A172 (cell line): ENCODE measurements around the gene C1orf53. TPM values are rescaled to one million over a fixed set of nuclear protein-coding genes. Genes with fewer than 3 reads are reported as not detected.

Experiments used
- DNase-seq: peaks from one replicate; pipeline ENCODE4 v3.0.0-alpha.2; 2015; ENCODE audit warnings: low spot score
- total RNA-seq: library from RNA; depleted of rRNA; stranded (reverse); fragments of >200 nt; shearing (Covaris generic); gene quantifications from 2 replicates; pipeline ENCODE4 v1.2.3, GENCODE V29; 2014

The C1orf53 gene
- total RNA-seq, 1 experiment from 2014 or later = 34.3 TPM

DNA sequence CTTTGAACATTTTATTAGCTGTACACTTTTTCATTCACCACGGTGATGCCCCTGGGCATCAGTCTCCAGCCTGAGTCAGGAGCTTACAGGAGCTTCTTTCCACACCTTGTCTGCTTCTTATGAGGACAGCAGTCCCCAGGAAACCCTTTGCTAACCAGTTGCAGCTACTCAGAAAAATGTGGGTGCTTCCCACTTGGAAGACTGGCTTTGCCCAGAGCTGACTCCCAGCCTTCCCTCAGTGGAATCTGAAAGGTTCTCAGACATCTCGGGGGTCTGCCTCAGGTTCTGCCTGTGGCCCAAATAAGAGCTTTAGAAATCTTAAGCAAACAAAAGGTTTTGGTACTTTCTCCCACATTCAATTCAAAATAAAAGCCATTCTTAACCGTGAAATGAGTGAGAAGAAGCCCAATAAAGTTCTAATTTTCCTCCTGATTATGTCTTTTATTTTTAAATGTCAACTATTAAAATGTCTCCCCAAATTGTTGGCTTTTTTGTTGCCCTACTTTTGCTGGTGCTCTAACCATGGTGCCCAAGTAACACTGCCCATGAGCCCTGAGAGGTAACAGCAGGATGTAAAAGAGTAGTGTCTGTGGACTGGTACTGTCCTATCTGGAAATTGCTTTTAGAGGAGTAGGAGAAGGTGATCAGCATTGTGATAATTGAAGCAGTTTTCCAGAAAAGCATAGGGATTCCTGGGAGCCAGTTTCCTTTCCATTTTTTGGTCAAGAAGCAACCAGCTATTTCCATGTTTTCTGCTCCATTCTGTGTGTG lies 5.6 kb downstream of the C1orf53 start:
- no peak for DNase-seq

GRCh38 chr1:197908716-197909220 lies 6.3 kb downstream of the C1orf53 start:
- peak; percentile 11 for DNase-seq

DNA sequence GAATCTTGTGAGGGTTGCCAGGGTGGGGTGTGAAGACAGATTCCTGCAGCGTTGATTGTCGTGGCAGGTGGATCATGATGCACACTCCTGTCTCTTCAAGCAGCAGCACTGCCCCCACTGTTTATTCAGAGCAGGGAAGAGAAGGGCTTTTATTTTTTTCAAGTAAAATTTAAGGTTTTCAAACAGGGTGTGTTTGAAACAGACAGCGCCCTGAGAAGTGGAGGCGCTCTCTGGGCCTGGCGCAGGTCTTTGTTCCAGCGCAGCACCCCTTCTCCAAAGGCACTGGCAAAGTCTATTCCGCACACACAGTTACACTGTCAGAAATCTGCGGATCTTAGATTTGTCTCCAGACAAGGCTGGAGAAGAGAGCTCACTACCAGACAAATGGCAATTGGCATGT lies 7.0 kb downstream of the C1orf53 start:
- no peak for DNase-seq

DNA sequence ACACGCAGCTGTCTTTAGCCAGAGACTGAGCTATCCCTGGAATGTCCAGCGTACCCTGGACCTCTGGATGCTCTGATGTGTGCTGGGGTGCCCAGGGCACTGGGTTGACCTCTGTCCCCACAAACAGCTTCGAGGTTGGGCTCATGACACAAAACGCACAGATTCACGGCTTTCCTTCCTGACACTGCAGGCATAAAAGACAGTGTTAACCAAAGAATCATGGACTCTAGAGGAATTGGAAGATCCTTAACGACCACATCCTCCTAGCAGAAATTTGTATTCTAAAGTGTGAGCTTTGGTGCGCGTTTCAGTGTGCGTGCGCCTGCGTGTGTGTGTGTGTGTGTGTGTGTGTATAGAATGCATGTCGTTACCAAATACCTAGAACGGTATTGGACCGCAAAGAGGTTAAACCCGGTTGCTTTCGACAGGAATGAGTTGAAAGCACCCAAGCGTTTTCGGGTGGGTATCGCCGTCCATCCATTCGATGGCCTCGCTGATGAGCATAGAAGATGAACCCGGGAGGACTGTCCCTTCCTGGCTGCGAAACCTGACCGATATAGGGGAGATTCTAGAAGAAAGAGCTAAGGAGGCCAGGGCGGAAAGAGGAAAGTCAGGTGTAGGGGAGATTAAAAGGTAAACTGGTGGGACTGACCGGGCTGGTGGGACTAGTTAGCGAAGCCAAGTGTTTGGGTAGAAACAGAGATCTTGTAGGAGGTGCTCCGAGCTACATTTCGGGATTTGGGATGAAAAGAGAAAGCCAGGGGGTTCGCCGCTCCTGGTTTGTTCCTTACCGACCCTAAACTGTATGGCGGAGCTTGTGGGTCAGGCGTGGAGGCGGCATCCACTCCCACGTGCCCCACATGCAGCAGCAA lies 7.9 kb downstream of the C1orf53 start:
- no peak for DNase-seq

- no peak for DNase-seq
These were observed 8.9 kb downstream of the C1orf53 start for GRCh38 chr1:197911111-197911856.

DNA sequence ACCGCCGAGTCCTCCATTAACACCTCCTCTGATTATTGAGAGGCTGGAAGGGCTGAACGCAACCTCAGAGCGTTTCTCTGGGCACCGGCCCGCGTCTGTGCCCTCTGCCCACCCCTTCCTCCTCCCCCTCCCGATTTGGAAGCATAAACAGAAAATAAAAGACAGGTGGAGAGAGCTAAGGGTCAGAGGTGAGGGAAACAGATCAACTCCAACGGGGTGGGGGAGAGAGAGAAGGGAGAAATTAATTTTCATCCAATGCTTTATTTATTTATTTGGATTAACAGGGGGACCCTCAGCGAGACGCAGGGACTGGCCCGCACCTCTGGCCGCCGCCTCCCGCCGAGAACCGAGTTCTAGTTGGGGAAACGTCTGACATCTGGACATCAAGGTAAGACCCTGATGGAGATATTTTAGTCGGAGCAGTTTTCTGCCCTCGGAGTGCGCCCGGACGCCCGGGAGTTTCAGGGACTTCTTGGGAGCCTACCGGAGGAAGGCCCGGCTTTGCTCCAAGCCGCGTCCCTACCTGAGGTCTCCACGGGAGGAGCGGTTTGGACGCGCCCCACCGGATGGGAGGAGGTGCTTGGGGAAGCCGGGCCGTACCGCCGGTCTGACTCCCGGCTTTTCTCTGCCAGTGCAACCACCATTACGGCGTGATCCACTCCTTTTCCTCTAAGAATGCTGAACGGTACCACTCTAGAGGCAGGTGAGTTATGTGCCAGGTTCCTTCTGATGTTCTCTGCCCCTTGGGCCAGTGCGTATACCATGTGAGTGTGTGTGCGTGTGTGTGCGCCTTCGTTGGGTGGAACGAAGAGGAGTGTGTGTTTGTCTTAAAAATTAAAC lies 9.6 kb downstream of the C1orf53 start:
- no peak for DNase-seq

GRCh38 chr1:197912739-197913494 lies 10.5 kb downstream of the C1orf53 start:
- DNase-seq = no peak

DNA sequence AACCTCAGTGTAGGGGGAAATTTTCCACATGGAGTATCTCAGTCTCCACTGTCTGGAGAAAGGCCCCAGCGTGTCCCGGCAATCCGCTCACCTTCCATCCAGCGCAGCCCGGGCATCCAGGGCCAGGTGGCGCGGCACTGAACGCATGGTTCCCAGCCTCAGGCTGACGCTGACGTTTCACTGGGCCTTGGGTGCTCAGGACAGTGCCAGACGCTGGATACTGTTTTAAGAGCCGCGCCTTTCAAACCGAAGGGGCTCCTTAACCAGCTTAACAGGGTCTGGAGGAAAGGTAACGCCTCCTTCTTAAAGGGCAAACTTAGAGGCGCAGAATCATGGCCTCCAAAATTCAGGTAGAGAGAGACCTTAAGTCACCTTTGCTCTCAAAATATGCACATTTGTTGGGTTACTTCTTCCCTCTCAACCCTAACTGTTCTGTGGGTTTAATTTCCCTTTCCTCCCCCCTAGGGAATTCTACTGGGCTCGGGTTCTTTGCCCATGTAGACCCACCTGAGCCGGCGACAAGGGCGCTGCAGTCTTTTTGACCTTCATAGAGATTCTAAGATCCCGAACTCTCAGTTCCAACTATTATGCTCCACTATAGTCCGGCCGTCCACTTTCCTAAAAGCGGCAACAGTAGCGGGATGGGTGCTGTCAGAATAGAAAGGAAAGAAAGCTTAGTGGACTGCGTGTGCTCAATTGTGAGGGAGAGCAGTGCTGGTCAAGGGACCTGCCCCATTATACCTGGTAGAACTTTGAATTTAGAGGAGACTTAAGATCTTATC lies 11.3 kb downstream of the C1orf53 start:
- no peak for DNase-seq

DNA sequence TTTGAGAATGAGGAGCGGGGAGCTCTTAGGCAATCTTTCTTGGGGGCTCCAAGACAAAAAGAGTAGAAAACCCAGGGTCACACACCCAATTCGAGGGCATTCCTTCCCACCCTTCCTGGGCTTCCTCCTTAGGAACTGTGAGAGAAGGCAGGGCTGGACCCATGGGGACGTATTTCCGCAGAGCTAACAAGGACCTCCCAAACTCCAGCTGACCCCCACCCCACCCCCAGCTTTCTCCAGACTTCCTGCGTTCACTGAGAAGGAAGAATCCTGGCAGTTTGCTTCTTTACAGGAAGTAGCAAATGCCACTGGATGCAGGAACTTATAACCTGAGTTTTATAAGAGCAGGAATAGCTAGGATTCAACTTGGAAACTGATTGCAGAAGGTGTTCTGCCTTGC lies 12.1 kb downstream of the C1orf53 start:
- no peak for DNase-seq

GRCh38 chr1:197915260-197915861 lies 12.9 kb downstream of the C1orf53 start:
- no peak for DNase-seq

DNA sequence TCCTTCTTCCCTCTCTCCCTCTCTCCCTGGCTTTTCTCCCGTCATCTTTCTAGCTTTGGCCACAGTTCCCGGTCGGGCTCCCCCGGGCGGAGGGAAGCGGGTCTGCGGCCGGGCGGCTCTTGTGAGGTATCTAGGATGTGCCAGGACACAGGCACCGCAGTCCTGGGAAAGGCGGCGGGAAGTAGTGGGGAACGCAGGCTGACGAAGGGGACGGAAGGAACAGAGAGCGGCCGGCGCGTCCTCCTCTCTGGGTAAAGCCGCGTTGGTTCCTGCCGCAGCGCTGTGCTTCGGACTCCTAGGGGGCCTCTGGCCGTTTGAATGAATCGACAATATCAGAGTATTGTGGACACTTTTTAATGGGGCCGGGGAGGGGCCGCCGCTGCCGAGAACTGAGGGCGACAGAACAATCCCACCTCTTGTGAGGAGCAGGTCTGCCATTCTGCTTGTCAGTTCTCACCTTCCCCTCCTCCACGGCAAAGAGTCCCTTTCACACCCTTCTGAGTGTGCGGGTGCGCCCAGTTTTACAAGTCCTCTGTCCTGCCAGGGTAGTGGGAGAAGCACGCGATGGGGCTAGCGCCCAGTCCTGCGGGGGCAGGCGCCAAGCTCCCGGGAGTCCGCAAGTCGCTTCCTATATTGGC lies 13.6 kb downstream of the C1orf53 start:
- peak; percentile 75 for DNase-seq

DNA sequence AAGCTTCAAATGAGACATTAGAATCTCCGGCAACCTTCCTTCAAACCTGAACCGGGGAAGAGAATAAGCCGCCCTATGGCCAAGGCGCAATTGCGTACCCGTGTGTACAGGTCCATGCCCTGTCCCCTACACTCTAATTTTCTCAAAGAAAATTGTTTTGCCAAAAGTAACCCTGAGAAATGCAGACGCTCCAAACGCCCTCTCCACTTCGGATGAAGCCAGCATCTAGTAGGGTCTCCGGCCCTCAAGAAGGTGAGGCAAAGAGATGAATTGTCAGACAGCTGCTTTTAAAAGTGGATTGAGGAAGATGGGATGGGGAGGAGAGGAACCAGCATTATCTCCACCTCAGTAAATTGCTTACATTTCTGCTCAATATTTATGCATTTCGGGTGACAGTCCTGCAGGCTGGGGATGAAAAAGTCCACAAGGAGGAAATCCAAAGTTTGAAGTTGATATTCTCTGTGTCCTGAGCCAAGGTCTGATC lies 14.1 kb downstream of the C1orf53 start:
- DNase-seq = peak; percentile 24

DNA sequence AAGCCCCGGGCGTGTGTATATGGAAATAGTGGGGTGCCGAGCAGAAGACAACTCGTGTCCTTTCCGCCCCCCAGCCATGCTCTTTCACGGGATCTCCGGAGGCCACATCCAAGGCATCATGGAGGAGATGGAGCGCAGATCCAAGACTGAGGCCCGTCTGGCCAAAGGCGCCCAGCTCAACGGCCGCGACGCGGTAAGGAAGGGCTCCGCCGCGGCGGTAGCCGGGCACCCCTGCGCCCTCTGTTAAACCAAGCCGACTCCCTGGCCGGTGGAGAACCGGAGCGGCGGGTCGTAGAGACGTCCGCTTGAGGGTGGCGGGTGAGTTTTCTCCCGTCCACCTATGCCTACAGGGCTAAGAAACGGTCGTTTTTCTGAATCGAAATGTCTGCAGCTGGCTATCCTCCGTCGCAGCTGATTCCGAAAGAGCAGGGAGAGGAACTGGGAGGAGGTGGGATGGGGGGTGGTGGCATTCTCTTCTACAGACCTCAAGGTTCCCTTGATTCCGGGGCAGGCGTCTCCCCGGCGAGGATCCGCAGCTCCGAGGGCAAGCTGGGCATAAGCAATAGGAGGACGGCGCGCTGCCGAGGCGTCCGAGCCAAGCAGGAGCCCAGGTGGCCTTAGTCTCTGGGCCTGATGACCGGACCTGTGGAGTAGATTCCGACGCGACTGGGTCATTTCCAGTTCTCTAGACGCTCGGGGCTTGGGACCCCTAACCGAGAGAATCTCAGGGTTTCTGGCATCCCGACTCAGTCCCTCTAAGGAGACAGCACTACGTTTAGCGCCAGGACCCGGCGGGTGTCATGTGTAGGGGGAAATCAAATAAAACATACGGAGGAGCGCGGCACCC lies 15.6 kb downstream of the C1orf53 start:
- DNase-seq = peak; percentile 35

DNA sequence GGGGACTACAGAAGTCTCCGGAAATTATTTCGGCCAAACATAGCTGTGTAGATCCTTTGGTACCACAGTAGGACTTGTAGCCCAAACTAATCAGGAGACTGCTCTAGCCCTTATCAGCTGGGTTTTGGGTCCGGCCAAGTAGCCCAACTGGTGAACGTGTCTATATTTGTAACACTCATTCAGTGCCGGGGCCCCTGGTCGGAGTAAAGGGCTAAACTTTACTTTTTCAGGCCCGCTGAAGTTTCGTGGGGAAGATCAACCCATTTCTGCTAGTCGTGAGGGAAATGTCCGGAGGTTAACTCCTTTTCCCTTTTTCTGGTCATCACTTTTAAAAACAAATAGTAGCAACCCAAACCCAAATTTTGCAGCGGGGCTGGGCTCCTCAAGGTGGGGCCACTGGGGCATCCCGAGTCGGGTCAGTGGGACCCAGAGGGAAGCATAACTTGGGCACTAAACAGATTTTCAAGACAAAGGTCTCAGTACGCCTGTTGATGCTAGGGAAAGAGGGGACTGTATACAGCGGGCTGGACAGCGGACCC lies 16.4 kb downstream of the C1orf53 start:
- DNase-seq = no peak

- DNase-seq = no peak
These were observed 17.1 kb downstream of the C1orf53 start for GRCh38 chr1:197919346-197920066.

DNA sequence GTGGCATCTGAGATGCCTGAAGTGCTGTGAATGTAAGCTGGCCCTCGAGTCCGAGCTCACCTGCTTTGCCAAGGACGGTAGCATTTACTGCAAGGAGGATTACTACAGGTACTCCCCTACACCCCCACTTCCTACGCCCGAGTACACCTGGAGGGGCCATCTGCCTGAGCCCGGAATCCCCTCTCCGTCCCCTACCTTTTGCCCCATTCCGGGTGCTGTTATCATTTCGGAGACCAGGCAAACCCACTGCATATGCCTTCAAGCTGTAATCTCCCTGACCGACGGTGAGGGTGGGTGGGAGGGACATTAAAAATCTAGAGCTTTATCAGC lies 17.6 kb downstream of the C1orf53 start:
- DNase-seq = no peak
